Activated CD4-positive, alpha-beta T cell treated with anti-CD3 and anti-CD28 coated beads, Interleukin-2, amount 50 U/mL, for 1 hour (primary cell): Measurements from ENCODE around the gene LAMA3.

Experiments used
- DNase-seq: peaks from one replicate; pipeline ENCODE4 v3.0.0-alpha.2; 2020

Gene LAMA3

GRCh38 chr18:23669202-23669766 lies 20.0 kb upstream of the LAMA3 start:
- no peak for DNase-seq

DNA sequence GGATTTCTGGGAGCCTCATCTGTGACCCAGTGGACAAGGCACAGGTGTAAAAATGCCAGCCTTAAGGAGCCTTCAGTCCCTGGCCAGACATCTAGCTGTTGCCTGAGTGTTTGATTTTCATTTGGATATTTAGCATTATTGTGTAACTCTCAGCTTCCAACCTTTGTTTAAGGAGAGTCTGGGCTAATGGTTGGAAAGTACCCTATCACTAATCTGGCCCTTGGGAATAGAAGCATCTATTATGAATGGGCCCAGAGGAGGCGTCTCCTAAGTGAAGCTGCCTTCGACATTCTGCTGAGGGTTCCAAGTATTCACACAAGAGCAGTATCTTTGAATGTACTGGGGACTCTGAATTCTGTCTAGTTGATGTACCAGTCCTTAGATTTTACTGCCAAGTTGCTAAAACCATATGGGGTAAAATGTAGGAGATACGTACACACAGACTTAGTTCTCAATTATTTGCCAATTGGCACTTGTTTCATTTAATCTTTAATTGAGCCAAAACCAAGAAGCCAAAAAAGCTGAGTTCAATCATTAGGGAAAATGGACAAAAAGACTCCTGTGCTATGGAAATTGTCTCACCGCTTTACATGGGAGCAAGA lies 19.3 kb upstream of the LAMA3 start:
- no peak for DNase-seq

DNA sequence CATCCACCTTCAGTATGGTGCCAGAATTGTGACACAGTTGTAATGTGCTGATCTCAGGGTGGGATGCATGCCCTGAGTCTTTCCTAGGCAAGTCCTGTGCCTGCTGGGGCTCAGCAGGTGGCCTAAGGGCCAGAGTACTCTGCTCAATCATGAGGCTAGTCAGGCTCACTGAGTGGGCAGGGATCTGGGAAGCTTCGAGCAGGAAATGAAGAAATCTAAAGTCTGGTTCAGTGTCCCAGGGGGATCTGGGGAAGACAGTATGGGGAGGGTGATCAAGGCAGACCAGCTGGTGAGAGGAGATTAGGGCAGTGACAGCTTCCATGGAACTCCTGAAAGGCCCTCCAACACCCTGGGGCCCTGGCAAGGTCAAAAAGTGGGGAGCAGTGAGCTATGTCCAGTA lies 17.7 kb upstream of the LAMA3 start:
- DNase-seq: no peak

- no peak for DNase-seq
These were observed 15.5 kb upstream of the LAMA3 start for GRCh38 chr18:23673725-23674124.

DNA sequence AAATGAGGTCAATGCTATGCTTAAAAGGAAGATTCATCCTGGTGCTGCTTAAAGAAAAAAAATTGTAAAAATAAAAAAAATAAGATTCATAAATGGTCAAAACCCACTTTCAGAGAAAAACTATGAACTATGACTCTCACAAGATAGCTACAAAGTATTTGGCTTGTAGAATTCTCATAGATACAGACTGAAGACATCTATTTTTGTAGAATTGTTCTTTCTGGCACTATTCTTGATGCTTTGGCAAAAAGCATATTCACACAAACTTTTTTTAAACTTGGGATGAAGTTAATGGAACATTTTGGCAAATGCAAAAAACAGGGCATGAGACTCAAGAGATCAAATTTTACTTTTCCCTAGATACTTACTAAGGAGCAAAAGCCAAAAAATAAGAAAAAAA lies 14.0 kb upstream of the LAMA3 start:
- no peak for DNase-seq

- no peak for DNase-seq
These were observed 13.4 kb upstream of the LAMA3 start for GRCh38 chr18:23675896-23676295.

DNA sequence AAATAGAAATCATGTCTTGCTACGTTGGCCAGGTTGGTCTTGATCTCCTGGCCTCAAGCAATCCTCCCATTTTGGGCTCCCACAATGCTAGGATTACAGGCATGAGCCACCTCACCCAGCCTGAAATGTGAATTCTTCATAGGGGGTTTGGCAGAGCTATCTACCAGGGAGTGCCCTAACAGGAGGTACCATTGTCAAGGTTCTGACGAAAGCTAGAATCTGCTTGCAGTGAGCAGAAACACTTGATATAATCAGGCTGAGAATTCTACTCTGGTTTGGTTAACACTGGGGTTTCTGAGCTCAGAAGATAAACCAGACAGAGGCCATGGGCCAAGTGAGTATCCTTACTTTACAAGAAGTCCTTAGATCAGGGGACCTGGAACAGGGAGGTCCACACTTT lies 7.2 kb upstream of the LAMA3 start:
- no peak for DNase-seq

DNA sequence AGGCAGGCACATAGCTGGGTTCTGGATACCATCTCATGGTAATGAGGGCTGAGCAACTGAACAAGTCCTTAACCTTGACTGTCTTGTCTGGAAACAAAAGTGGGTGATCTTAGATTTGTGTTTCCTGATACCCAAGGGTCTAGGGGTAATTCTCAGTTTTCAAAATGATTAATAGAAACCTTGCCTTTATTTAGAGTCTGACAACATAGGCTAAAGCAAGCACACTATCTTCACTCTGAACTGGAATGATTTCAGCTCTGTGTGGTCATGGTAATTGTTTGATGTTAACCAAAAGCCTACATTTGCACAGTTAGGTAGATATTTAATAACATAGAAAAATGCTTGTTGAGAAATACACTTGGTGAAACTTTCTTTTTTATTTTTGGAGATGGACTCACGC lies 6.8 kb upstream of the LAMA3 start:
- no peak for DNase-seq

DNA sequence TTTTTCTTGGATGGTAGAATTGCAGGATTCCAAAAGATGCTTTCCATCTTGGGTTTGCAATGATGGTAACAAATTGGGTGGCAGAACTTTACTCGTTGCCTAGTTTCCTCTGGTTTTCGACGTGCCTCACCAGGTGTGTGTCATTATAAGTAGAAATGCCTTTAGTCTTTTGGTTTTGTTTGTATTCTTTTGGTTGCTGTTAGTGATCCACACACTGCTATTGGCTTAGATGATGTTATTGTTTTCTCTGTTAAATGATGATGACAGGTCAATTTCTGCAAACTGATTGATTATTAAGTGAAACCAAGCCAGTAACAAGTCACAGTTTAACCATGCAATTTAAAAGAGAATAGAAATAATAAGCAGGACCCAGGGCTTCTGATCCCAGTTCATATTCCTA lies 6.1 kb upstream of the LAMA3 start:
- no peak for DNase-seq

GRCh38 chr18:23683671-23684070 lies 5.6 kb upstream of the LAMA3 start:
- DNase-seq: no peak

DNA sequence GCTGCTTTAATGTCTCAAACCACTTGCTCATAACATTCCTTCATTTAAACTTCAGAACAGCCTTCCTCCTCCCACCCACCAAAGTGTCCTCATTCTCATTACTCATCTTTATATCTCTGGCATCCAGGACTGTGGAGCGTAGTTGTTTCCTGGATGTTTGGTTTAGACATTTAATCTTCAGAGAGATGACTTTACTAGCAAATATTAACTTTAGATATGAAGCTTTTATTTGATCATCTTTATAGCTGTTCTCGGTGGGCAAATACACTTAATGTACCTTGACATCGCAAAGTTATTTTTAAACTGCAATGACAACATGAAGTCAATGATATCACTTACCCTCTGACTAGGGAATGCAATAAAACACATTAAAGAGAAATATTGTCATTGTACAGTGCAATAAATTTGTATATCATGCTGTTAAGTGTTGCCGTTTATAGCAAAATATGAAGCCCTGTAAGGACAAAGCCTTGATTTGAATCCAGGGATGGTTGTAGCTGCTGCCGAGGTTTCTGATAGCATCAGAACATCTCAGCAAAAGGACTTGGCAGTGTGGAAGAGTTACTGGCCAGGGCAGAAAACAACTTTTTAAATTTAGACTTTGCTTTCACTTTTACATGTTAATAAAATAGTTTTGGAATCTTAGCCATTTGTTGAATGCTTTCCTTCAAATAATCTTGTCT lies 4.6 kb upstream of the LAMA3 start:
- DNase-seq: no peak

GRCh38 chr18:23688528-23688927 lies 725 bp upstream of the LAMA3 start:
- DNase-seq: no peak

DNA sequence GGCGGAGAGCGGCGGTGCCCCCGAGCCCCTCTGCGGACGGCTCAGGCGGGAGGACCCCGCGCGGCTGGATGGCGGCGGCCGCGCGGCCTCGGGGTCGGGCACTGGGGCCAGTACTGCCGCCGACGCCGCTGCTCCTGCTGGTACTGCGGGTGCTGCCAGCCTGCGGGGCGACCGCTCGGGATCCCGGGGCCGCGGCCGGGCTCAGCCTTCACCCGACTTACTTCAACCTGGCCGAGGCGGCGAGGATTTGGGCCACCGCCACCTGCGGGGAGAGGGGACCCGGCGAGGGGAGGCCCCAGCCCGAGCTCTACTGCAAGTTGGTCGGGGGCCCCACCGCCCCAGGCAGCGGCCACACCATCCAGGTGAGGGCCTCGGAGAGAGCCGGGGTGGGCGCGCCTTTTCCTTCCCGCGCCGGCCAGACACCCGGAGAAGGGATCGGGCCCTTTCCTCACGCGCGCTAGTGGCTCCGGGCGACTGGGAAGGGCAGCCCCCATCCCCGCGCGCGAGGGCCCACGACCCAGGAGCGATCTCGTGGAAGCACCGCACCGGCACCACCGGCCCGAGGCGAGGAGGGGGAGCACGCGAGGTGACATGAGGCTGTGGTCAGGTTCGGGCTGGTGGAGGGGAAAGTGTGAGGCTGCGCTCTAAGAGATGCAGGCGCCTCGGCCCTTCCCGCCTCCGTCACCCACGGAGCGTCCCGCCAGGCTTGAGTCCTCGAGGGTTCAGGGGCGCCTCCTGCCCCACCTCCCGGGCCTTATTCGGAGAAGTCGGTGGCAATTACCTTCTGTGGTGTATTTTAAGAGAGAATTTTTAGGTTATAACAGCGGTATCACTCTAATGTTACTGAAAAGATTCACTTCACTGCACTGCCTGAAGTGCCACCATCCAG lies 607 bp downstream of the LAMA3 start:
- no peak for DNase-seq

DNA sequence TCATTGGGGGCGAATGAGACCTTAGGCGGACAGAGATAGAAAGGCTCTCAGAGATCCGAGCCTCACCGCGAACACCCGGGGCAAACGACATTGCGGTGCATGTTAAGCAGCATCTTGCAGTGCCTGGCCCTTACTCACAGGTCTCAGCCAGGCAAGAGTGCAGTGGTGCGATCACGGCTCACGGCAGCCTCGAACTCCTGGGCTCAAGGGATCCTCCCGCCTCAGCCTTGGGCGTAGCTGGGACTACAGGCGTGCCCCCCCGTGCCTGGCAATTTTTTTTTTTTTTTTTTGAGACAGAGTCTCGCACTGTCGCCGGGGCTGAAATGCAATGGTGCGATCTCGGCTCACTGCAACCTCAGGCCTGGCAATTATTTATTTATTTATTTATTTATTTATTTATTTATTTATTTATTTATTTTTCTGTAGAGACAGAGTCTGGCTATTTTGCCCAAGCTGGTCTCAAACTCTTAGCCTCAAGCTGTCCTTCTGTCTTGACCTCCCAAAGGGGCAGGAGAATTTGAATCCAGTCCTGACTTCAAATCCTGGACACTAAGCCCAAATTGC lies 1.3 kb downstream of the LAMA3 start:
- DNase-seq: no peak

DNA sequence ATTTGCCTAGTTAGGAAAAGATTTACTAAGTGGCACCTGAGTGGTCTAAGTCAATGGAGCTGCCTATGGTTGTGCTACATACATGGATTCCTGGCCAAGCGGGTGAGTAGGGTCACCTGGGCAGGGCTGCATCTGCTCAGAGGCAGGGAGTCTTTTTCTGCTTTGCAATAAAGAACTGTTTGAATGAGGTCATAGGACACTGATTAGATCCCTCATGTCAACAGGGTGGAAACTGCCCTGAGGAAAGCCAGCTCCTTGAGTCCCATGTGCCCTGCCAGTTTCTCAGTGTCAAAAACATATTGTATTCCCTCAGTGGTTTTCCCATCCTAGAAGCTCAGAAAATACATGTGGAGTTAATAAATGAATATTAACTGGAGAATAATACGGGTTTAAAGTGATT lies 4.6 kb downstream of the LAMA3 start:
- DNase-seq: no peak

DNA sequence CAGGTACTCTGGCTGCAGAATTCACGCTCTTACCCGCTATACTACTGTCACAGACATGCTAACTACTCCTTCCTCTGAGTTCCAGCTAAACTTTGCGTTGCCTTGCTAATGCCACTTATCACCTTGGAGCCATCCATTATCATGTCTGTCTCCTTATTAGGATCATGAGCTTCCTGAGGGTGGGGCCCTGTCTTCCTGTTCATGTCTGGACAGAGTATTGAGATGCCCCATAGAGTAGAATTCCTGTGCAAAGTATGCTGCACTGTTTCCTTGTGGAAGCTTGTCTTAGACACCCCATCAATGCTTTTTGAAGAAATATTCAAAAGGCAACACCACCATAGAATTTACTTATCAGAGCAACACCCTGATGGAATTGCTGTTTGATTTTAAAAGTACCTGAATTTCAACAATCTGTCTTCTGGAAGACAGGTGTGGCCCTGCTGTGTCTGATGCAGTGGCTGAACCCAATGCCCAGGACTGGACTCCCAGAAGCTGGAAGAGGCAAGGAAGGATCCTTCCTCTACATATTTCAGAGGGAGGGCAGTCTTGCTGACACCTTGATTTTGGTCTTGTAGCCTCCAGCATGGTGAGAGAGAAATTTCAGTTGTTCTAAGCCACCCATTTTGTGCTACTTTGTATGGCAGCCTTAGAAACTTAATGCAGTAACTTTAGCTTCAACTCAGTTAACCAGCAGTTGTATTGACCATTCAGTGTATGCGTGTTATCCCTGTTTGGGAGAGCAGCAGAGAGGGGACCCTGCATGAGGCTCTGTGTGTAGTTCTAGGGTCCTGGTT lies 5.6 kb downstream of the LAMA3 start:
- DNase-seq: no peak

DNA sequence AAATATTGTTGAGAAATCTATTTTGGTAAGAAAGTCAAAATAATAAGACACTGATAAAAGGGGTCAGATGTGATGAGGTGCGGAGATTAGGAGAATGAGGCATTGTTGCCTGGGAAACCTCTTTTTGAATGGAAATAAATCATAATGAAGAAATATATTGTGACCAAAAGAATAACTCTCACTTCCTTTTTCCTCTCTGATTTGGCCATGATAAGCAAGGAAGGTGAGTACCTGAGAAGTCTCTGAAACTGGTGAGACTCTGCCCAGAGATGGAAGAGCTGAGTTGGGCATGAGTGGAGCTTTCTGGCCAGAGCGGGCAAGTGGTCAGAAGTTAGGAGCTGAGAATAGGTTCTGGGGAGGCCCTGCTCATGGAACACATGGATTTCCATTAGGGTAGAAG lies 11.8 kb downstream of the LAMA3 start:
- DNase-seq: no peak

DNA sequence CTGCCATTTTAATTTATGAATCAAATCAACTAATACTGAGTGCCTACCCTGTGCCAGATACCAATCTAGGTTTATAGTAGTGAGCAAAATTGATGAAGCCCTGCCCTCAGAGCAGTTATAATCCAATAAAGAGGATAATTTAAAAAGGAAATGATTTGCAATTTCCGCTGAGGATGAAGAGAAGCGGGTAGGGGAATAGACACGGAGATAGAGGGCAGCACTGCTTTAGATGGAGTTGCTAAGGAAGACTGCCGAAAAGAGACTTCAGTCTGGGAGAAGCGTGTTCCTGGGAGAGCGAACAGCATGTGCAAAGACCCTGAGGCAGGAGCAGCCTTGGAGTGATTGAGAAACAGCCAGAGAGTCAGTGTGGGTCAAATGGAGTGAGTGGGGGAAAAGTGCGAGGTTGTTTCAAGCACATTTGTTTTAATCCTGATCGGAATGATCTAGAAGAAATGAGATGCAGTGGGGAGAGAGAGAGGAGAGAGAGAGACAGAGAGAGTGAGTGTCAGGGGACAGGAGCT lies 12.4 kb downstream of the LAMA3 start:
- no peak for DNase-seq

- DNase-seq: no peak
These were observed 13.4 kb downstream of the LAMA3 start for GRCh38 chr18:23702606-23703005.

GRCh38 chr18:23703057-23703986 lies 14.1 kb downstream of the LAMA3 start:
- DNase-seq: no peak

DNA sequence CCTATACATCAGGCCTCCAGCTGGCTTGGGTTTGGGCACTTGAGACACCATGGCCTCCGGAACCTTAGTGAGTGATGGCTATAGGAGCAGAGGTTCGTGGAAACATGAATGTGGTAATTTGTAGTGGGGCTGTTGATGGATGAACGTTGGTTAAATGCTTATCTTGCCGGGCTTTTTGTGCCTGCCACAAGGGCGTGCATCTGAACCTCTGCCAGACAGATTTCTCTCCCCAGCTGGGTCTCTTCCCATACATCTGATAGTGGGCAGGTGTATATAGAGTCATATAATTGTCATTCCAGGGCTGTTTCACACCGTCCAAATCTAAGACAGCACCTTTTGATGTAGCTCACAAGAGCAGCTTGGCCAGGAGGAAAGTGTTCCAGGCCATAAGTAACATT lies 14.7 kb downstream of the LAMA3 start:
- no peak for DNase-seq
